HCT116 (cell line): ENCODE measurements around the gene RASGRF2. TPM values are rescaled to one million over a fixed set of nuclear protein-coding genes. Genes with fewer than 3 reads are reported as not detected.

Experiments
- ATAC-seq: fragments of 200-7000 bp; cut with Tn5 transposase; 2 replicates; pipeline ENCODE4 v1.9.1; 2020; ENCODE audit warnings: mild to moderate bottlenecking, moderate library complexity
- BruUV-seq: library from RNA; stranded (reverse); fragments of 400-500 nt; replicated peaks from 2 replicates; lab custom pipeline; 2021; lab: Mats Ljungman, UMichigan
- CTCF ChIA-PET: fragments of 300-600 bp; sonication (Branson Sonifier 250); formaldehyde crosslinking; loops from one replicate; lab custom pipeline; 2021; ENCODE audit warnings: antibody characterized with exemption; lab: Charles Lee
- POLR2A ChIA-PET: fragments of 300-600, 350-600 bp; sonication (Branson Sonifier 250); formaldehyde crosslinking; loops from one replicate; lab custom pipeline; 2021; ENCODE audit warnings: antibody characterized with exemption; lab: Charles Lee
- RAD21 ChIA-PET, 2 experiments: fragments of 300-600 bp; sonication (Branson Sonifier 250); formaldehyde crosslinking; loops; one replicate each; lab custom pipeline; 2023; ENCODE audit warnings: low total read pairs in 2 of 2; ENCODE audit not compliant: uncharacterized antibody in 2 of 2, unreplicated experiment in 2 of 2, low non-redundant PET in 1 of 2; lab: Charles Lee
- DNase-seq: peaks from one replicate; pipeline ENCODE4 v3.0.0-alpha.2; 2010; ENCODE audit warnings: low read depth, low spot score
- H2AFZ ChIP-seq: fragments of 200-600 bp; shearing (Covaris generic), sonication (generic); 2 replicates; pipeline ENCODE4 v1.6.1; 2017; ENCODE audit warnings: low read depth, mixed run types, mixed read lengths, antibody characterized with exemption, low read length; ENCODE audit not compliant: poor library complexity, severe bottlenecking
- H3K27ac ChIP-seq: 2 replicates; pipeline ENCODE4 v1.5.1; 2012; ENCODE audit warnings: low read depth, low read length
- H3K27me3 ChIP-seq: fragments of 200-600 bp; sonication (generic); 2 replicates; pipeline ENCODE4 v1.6.1; 2016; ENCODE audit warnings: mixed run types, low read length, mixed read lengths; ENCODE audit not compliant: insufficient read depth
- H3K36me3 ChIP-seq, 2 experiments: fragments of 200-500 bp in 1 of 2; fragments of 200-600 bp in 1 of 2; sonication (Bioruptor generic) in 1 of 2; sonication (generic) in 1 of 2; 2 replicates each; pipeline versions ENCODE4 v1.5.1 to v1.6.1; 2014 to 2016; ENCODE audit warnings: low read length in 2 of 2, inconsistent platforms in 1 of 2, mixed read lengths in 1 of 2, mixed run types in 1 of 2; ENCODE audit not compliant: insufficient read depth in 2 of 2, control insufficient read depth in 1 of 2
- H3K4me1 ChIP-seq, 2 experiments: fragments of 200-600 bp in 1 of 2; sonication (generic) in 1 of 2; 2 replicates each; pipeline versions ENCODE4 v1.5.1 to v1.6.1; 2012 to 2017; ENCODE audit warnings: low read length in 2 of 2, inconsistent platforms in 1 of 2, mild to moderate bottlenecking in 1 of 2, mixed read lengths in 1 of 2, mixed run types in 1 of 2, moderate library complexity in 1 of 2; ENCODE audit not compliant: insufficient read depth in 2 of 2, control insufficient read depth in 1 of 2
- H3K4me2 ChIP-seq: fragments of 200-600 bp; sonication (generic); 2 replicates; pipeline ENCODE4 v1.6.1; 2017; ENCODE audit warnings: mixed run types, low read length, mixed read lengths
- H3K4me3 ChIP-seq, 2 experiments: fragments of 200-600 bp in 1 of 2; sonication (generic) in 1 of 2; replicated peaks in 1 of 2; 2 replicates each; pipeline ENCODE4 v1.5.1; 2011 to 2016; ENCODE audit warnings: low read length in 2 of 2, control low read depth in 1 of 2, low read depth in 1 of 2, mild to moderate bottlenecking in 1 of 2, mixed read lengths in 1 of 2, mixed run types in 1 of 2
- H3K79me2 ChIP-seq: fragments of 200-600 bp; sonication (generic); 2 replicates; pipeline ENCODE4 v1.6.1; 2017; ENCODE audit warnings: mild to moderate bottlenecking, mixed run types, low read length, moderate library complexity, mixed read lengths; ENCODE audit not compliant: insufficient read depth
- H3K9ac ChIP-seq: fragments of 200-600 bp; sonication (generic); 2 replicates; pipeline ENCODE4 v1.6.1; 2016; ENCODE audit warnings: low read length, mixed read lengths
- H3K9me2 ChIP-seq: fragments of 200-600 bp; sonication (generic), shearing (Covaris generic); 2 replicates; pipeline ENCODE4 v1.6.1; 2017; ENCODE audit warnings: mixed run types, mild to moderate bottlenecking, moderate library complexity; ENCODE audit not compliant: insufficient read depth
- H3K9me3 ChIP-seq, 2 experiments: fragments of 200-500 bp in 1 of 2; fragments of 200-600 bp in 1 of 2; sonication (Bioruptor generic) in 1 of 2; sonication (generic) in 1 of 2; 2 replicates each; pipeline ENCODE4 v1.6.1; 2014 to 2017; ENCODE audit warnings: low read length in 2 of 2, mixed read lengths in 2 of 2, inconsistent platforms in 1 of 2, low read depth in 1 of 2, mild to moderate bottlenecking in 1 of 2, mixed run types in 1 of 2, moderate library complexity in 1 of 2; ENCODE audit not compliant: control insufficient read depth in 1 of 2, insufficient read depth in 1 of 2
- H4K20me1 ChIP-seq: fragments of 200-600 bp; sonication (generic), shearing (Covaris generic); 2 replicates; pipeline ENCODE4 v1.6.1; 2017; ENCODE audit warnings: mixed run types, mild to moderate bottlenecking, moderate library complexity; ENCODE audit not compliant: insufficient read depth
- CBX3 ChIP-seq: IDR thresholded peaks from 2 replicates; pipeline ENCODE4 v1.6.1; 2012; ENCODE audit warnings: low read depth
- CEBPB ChIP-seq: IDR thresholded peaks from 2 replicates; pipeline ENCODE4 v1.6.1; 2012; ENCODE audit warnings: low read depth
- EGR1 ChIP-seq: IDR thresholded peaks from 2 replicates; pipeline ENCODE4 v1.6.1; 2012; ENCODE audit warnings: low read depth
- FOSL1 ChIP-seq: IDR thresholded peaks from 2 replicates; pipeline ENCODE4 v1.6.1; 2012; ENCODE audit warnings: low read depth
- RAD21 ChIP-seq: IDR thresholded peaks from 2 replicates; pipeline ENCODE4 v1.6.1; 2012; ENCODE audit warnings: low read depth, mild to moderate bottlenecking
- SP1 ChIP-seq: IDR thresholded peaks from 2 replicates; pipeline ENCODE4 v1.6.1; 2012; ENCODE audit warnings: low read depth
- TCF7L2 ChIP-seq: IDR thresholded peaks from 2 replicates; pipeline ENCODE4 v1.7.0; 2011; ENCODE audit warnings: borderline replicate concordance, inconsistent platforms; ENCODE audit not compliant: insufficient read depth, insufficient read length; ENCODE audit errors: extremely low read depth
- intact Hi-C: fragments of 100-400 bp; cut with micrococcal nuclease; formaldehyde crosslinking; loops from 2 replicates; pipeline ENCODE4 v1.10.0; 2022
- total RNA-seq: library from RNA; stranded (reverse); gene quantifications from one replicate; pipeline ENCODE4 v1.2.1, GENCODE V29; 2021; ENCODE audit not compliant: unreplicated experiment
- TF ChIP-seq, protein P1 (sequence below): IDR thresholded peaks from 2 replicates; pipeline ENCODE4 v1.6.1; 2011; ENCODE audit warnings: mild to moderate bottlenecking, low read length, moderate library complexity; ENCODE audit not compliant: insufficient replicate concordance; ENCODE audit errors: extremely low read depth
- TF ChIP-seq, protein P2 (sequence below): IDR thresholded peaks from 2 replicates; pipeline ENCODE4 v1.6.1; 2012

RASGRF2 gene
- total RNA-seq, 1 experiment from 2014 or later = 0.05 TPM

DNA sequence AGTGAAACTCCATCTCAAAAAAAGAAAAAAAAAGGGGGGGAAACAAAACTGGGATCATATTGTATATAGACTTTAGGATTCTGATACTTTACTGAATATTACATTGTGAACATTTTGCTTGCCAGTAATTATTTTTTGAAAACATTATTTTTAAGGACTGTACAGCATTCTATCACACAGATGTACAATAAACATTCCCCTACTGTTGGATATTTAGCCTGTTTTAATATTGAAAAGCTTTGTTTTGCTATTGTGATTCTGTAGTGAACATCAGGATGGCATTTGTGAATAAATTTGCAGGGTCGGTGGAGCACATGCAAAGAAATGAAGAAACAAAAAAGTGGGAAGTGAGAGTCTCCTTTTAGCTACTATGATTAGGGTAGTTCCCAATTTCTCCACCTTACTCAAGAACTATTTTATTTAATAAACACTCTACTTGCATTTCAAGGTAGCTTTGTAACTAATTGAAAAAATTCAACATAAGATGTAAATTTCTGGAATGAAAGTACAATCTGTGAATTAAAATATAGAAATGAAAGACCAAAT lies 18.7 kb downstream of the RASGRF2 start:
- Histone ChIP-seq H2AFZ (no peak overlapping the region), H3K9me2 (no peaks in the 10 kb centered on the region), H3K27me3 (no peaks in the 10 kb centered on the region), H3K9ac (no peak overlapping the region), H3K27ac (no peak overlapping the region), H3K36me3 (no peaks in the 10 kb centered on the region), H3K4me2 (no peak overlapping the region), H3K9me3 (no peaks in the 10 kb centered on the region), H3K4me1 (no peaks in the 10 kb centered on the region), H3K4me3 (no peak overlapping the region), H3K79me2 (no peaks in the 10 kb centered on the region), H4K20me1 (no peaks in the 10 kb centered on the region)
- TF ChIP-seq CEBPB (no peak), TCF7L2 (no peak), CBX3 (no peak), RAD21 (no peak), SP1 (no peak), FOSL1 (no peak)
- TF ChIP-seq, protein P1, sequence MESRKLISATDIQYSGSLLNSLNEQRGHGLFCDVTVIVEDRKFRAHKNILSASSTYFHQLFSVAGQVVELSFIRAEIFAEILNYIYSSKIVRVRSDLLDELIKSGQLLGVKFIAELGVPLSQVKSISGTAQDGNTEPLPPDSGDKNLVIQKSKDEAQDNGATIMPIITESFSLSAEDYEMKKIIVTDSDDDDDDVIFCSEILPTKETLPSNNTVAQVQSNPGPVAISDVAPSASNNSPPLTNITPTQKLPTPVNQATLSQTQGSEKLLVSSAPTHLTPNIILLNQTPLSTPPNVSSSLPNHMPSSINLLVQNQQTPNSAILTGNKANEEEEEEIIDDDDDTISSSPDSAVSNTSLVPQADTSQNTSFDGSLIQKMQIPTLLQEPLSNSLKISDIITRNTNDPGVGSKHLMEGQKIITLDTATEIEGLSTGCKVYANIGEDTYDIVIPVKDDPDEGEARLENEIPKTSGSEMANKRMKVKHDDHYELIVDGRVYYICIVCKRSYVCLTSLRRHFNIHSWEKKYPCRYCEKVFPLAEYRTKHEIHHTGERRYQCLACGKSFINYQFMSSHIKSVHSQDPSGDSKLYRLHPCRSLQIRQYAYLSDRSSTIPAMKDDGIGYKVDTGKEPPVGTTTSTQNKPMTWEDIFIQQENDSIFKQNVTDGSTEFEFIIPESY = no peak
- TF ChIP-seq, protein P2, sequence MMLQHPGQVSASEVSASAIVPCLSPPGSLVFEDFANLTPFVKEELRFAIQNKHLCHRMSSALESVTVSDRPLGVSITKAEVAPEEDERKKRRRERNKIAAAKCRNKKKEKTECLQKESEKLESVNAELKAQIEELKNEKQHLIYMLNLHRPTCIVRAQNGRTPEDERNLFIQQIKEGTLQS = no peak
- CTCF ChIA-PET = no interaction called here
- DNase-seq (no peak), ATAC-seq (no peak)
- no TSS peak for BruUV-seq
- intact Hi-C loops = no loop called here
- POLR2A ChIA-PET = no interaction called here
- RAD21 ChIA-PET = no interaction called here

DNA sequence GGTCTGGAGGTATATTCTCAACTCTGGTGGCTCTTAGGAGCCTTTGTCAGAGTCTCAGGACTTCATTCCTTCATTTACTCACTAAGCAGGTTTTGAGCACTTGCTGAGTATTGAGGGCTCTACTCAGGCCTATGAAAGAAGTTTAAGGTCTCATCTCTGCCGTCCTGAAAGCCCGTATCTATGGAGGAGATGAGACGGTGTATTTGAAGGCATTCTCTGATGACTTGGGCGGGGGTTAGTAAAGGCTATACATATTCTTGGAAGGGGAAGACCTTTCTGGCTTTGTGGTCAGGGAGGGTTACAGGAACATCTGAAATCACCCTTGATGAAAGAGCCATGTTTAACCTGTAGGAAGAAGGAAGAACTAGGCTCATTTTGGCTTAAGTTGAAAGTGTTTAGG lies 21.9 kb downstream of the RASGRF2 start:
- no peak for ATAC-seq
- H3K27me3 ChIP-seq = no peaks in the 10 kb centered on the region
- no peaks in the 10 kb centered on the region for H3K9me2 ChIP-seq
- H3K9me3 ChIP-seq = no peaks in the 10 kb centered on the region
- no peaks in the 10 kb centered on the region for H3K36me3 ChIP-seq
- no peak overlapping the region for H3K9ac ChIP-seq
- ChIA-PET CTCF (no interaction called here), RAD21 (no interaction called here), POLR2A (no interaction called here)
- H3K4me1 ChIP-seq = no peaks in the 10 kb centered on the region
- BruUV-seq = no TSS peak
- no peak overlapping the region for H3K27ac ChIP-seq
- TF ChIP-seq EGR1 = no peak
- no peaks in the 10 kb centered on the region for H3K79me2 ChIP-seq
- DNase-seq = no peak
- H3K4me3 ChIP-seq = no peak overlapping the region
- H2AFZ ChIP-seq = no peak overlapping the region
- no peak overlapping the region for H3K4me2 ChIP-seq
- no peaks in the 10 kb centered on the region for H4K20me1 ChIP-seq
- intact Hi-C loops = no loop called here
